ENCODE measurements around the gene LOXL1. TPM values are rescaled to one million over a fixed set of nuclear protein-coding genes. Genes with fewer than 3 reads are reported as not detected.

LOXL1 gene
- total RNA-seq, 3 donors from 2014 or later: 0.65 to 1.2 (median 0.81) TPM

DNA sequence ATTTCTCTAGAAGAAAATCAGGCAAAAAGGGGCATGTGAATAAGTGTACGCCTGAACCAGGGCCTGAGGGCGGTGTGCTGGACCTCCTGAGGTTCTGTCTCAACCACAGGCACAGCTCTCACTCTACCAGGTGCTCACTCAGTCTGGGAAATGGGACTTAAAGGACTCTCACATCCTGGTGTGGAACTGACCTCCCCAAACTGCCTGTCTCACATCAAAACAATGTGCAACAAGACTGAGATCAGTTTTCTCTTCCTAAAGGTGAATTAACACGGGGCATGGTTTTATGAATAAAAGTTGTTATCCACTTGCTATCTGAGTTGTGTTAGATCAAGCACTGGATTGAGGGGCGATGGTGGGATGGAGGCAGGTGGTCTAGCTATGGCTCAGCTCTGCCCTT, 61.0 kb downstream of the LOXL1 start:
- Mint-ChIP-seq H3K36me3 (ENCODE audit: insufficient read depth) (peaks cover 13% of the 10 kb centered on the region), H3K27me3 (ENCODE audit: low read depth) (no peaks in the 10 kb centered on the region), H3K9me3 (no peaks in the 10 kb centered on the region), H3K4me3 (no peak overlapping the region), H3K4me1 (ENCODE audit: low read depth) (peaks cover 27% of the 10 kb centered on the region)
- no peak for DNase-seq
- no peak for ATAC-seq

DNA sequence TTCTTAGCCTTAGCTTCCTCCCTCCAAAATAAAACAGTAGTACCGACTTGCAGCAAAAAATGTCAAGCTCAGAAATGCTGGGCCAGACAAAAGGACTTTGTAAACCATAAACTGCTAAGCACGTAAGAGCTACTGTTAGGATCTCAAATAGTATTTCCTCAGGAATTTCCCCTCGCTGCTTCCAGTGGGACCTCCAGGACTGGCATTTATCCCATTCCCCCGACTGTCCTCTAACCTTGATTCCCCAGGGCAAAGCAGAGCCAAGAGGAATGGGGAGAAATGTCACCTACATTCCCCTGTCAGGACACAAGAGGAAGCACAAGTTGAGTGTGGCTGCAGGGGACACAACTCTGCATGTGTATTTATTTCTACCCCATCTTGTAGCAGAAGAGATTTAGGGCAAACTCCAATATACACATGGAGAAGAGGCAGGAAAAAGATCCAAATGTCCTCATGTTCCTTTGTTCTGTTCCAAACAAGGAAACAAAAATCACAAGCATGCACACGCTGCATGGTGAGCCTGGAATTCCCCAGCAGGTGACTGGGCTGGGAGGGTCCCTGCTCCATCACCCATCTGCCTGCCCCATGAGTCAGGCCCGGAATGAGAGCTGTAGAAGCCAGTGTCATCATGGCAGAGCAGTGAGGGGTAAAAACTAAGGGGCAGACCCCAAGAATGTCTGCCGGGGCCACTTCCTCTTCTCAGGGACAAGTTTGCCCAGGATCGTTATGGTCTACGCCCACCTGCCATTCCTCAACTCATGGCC, 61.6 kb downstream of the LOXL1 start:
- no peak overlapping the region for H3K4me3 Mint-ChIP-seq
- no peaks in the 10 kb centered on the region for H3K27me3 Mint-ChIP-seq (ENCODE audit: low read depth)
- H3K36me3 Mint-ChIP-seq (ENCODE audit: insufficient read depth): peaks cover 13% of the 10 kb centered on the region
- H3K4me1 Mint-ChIP-seq (ENCODE audit: low read depth): peaks cover 27% of the 10 kb centered on the region
- H3K9me3 Mint-ChIP-seq: no peaks in the 10 kb centered on the region
- DNase-seq: no peak
- ATAC-seq: no peak

DNA sequence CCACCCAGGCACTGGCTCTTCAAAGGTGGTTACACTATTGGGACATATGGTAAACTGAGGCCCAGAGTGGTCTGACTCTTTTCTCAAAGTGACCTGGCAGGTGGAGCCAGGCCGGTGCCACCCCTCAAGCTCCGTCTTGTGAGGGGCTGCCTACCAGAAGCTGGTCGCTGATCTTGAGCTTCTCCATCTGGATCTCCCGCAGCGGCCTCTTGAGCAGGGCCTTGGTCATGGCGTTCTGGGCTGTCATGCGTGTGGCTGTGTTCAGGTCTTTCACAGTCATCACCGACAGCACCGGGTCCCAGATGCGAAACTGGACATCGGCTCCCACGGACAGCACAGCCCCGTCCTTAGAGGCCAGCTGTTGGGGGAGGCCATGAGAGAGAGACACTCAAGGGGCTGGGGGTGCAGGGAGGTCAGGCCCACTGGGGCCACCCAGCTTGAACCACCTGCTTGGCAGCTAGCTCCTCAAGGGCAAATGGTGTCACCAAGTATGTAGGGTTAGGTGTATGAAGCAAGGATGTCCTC, 62.2 kb downstream of the LOXL1 start:
- peaks cover 26% of the 10 kb centered on the region for H3K4me1 Mint-ChIP-seq (ENCODE audit: low read depth)
- peaks cover 13% of the 10 kb centered on the region for H3K36me3 Mint-ChIP-seq (ENCODE audit: insufficient read depth)
- no peak for ATAC-seq
- no peak overlapping the region for H3K4me3 Mint-ChIP-seq
- no peaks in the 10 kb centered on the region for H3K9me3 Mint-ChIP-seq
- DNase-seq: no peak
- no peaks in the 10 kb centered on the region for H3K27me3 Mint-ChIP-seq (ENCODE audit: low read depth)

DNA sequence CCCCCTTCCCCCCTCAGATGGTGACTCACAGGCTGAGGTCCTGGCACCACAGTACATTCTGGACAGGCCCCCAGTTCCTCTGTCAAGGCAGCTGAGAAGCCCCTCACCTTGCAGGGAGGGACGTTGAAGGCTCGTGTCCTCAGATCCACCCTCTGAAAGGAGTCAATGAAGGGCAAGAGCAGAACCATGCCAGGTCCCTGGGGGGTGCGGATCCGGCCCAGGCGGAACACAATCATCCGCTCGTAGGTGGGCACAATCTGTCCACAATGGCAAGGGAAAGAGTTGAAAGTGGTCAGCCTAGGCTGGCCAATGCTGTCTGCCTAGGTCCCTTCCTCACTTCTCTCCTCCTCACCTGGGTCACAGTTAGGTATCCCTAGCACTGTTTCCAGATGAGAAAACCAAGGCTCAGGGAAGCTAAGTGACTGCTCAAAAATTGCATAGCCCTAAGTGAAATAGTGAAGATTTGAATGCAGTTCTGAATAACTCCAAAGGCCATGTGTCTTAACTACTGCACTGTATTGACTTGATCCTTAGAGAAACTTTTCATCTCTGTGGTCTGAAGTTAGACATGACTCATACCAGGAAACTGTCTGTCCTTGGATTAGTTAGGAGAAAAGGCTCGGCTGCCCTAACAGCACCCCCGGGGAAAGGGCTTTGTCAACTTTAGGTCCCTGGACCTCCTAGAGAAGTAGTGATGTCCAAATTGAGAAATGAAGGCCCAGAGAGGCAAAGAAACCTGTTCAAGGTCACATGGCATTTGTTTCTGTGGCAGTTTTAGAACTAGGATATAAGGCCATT, 62.9 kb downstream of the LOXL1 start:
- ATAC-seq (no peak), DNase-seq (no peak)
- Mint-ChIP-seq H3K9me3 (no peaks in the 10 kb centered on the region), H3K36me3 (ENCODE audit: insufficient read depth) (peaks cover 11% of the 10 kb centered on the region), H3K4me3 (no peak overlapping the region), H3K27me3 (ENCODE audit: low read depth) (no peaks in the 10 kb centered on the region), H3K4me1 (ENCODE audit: low read depth) (peaks cover 30% of the 10 kb centered on the region)

DNA sequence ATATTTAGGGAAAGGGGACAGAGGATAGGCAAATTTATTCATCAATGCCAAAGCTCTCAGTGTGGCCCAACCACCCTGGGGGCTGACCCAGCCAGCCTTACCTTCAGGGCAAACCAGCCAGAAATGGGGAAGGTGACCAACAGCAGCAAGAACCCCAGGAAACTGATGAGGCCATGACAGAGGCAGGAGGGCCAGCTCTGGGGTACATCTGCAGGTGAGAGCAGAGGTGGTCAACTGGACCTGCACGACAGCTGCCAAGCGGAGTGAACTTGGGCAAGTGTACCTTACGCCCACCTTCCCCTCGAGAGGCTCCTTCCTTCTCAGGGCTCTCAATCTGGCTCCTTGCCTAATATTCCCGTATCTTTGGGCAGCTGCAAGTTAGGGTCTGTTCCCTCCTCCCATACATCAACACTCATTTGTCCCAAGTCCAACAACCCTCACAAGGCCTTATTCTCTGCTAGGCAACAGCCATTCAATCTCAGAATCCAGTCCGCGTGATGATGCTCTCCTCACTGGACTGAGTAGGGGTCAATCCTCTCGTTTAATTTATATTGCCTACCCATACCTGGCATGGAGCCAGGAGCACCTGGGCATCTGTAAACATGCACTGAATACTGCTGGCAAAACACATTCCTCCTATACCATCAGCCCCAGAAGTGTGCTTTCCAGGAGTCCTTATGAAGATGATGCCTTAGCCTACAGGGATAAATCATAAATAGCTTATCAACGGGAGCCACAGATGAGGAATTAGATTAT, 64.2 kb downstream of the LOXL1 start:
- Mint-ChIP-seq H3K4me1 (ENCODE audit: low read depth) (peaks cover 28% of the 10 kb centered on the region), H3K9me3 (no peaks in the 10 kb centered on the region), H3K4me3 (peak overlapping the region; percentile 27), H3K36me3 (ENCODE audit: insufficient read depth) (peaks cover 8% of the 10 kb centered on the region), H3K27me3 (ENCODE audit: low read depth) (no peaks in the 10 kb centered on the region)
- ATAC-seq: no peak
- no peak for DNase-seq

DNA sequence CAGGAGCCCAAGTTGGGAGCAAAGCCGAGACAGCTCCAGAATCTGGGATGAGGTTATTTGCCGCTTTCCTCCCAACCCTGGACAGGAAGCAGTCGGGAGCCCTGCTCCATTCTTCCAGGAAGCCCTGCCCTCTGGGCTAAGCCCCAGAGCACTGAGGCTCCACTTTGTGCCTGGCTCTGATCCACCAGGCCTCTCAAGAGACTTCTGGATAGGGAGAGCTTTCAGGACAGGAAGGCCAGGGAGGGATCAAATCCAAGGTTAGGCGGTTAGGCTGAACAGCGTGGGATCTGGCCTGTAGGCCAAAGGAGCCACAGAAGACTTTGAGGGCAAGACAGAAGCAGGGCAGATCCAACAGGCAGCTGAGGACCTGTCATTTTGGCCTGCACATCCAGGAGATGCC, 65.0 kb downstream of the LOXL1 start:
- DNase-seq: no peak
- ATAC-seq: no peak
- Mint-ChIP-seq H3K4me1 (ENCODE audit: low read depth) (peaks cover 31% of the 10 kb centered on the region), H3K27me3 (ENCODE audit: low read depth) (no peaks in the 10 kb centered on the region), H3K4me3 (peak overlapping the region; percentile 92), H3K9me3 (no peaks in the 10 kb centered on the region), H3K36me3 (ENCODE audit: insufficient read depth) (peaks cover 8% of the 10 kb centered on the region)

DNA sequence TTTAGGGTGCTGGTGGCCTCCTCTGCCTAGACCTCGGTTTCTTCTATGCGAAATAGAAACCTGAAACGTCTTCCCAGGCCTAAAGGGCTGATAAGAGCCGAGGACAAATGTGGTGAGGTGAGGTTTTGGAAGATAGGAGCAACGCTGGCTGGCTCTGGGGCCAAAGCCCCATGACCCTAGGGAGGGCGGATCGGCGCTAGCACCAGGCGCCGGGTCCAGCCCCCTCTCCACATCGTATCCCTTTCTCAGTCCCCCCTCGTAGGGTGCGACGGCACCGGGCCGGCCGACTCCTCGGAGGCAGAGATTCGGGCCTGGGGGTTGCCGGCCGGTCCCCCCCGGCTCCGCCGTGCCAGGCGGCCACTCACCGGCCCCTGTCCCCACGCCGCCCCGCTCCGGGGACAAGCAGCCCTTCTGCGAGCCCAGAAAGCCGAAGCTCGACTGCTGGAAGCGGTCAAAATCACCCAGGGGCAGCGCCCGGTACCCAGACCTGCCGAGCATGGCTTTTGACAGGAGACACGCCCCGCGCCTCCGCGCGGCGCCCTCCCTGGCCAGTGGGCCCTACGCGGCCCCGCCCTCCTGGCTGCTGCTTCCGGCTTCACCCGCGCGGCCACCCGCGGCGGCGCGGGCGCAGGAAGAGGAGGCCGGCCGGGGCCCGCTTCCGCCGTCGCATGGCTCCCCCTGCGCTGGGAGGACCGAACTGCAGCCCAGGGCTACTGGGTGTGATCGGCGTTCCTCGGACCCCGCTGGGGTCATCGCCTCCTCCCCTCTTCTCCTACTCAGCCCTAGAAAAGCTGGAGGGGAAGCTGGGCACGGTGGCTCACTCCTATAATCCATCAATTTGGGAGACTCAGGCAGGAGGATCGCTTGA, 65.7 kb downstream of the LOXL1 start, which contains the start of gene STOML1:
Gene STOML1, minus strand, starts transcription at position 570 of the 868 bp plus-strand sequence. Its CDS starts 72 bp downstream, at position 498.
- Mint-ChIP-seq H3K9me3 (no peaks in the 10 kb centered on the region), H3K27me3 (ENCODE audit: low read depth) (no peaks in the 10 kb centered on the region), H3K4me3 (peak within 1 kb of the TSS; percentile 92), H3K36me3 (ENCODE audit: insufficient read depth) (peaks cover 6% of the 10 kb centered on the region), H3K4me1 (ENCODE audit: low read depth) (peaks cover 37% of the 10 kb centered on the region)
- ATAC-seq: peak; percentile 87 to 89
- peak; percentile 90 for DNase-seq

DNA sequence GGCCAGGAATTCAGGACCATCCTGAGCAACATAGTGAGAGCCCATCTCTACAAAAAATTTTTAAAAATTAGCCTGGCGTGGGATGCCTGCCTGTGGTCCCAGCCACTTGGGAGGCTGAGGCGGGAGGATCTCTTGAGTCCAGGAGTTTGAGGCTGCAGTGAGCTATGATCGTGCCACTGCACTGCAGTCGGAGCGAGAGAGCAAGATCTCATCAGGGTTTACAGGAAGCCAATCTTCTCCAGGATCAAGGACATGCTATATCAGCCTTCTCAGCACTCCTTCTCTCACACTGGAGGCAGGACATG, 66.3 kb downstream of the LOXL1 start:
- Mint-ChIP-seq H3K9me3 (no peaks in the 10 kb centered on the region), H3K27me3 (ENCODE audit: low read depth) (no peaks in the 10 kb centered on the region), H3K36me3 (ENCODE audit: insufficient read depth) (peaks cover 3% of the 10 kb centered on the region), H3K4me1 (ENCODE audit: low read depth) (peaks cover 43% of the 10 kb centered on the region), H3K4me3 (peak overlapping the region; percentile 92)
- DNase-seq (no peak), ATAC-seq (no peak)

DNA sequence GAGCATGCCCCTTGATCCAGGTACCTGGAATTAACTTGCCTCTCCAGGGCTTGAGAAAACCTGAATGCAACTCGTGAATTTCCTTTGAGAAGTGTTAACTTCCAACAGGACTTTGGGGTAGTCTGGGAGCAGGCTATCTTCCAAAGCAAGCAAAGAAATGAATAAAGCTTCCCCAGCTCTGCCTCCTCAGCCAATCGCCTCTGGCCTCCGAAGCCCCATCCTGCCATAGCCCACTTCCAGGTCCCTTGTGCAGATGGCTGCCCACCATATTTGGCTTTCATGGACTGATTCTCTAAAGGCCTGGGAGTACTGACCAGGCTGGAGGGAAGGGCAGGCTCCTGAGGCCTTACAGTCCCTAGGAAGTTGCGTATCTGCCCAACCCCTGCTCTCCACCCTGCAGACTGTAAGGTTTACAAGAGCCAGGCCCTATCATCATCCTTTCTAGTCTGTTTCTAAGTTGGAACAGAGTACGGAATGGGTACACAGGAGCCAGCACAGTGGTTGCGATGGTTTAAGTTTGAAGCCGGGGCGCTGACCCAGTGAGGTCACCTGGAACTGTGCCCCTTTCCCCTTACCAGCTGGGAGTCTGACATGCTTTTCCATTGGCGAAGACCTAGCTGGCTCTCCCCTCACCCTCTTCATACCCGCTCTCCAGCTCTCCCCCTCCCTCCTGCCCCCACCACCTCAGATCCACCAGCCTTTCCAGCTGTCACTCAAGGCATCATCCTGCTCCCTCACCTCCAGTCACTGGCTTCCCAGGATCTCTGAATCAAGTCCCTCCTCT, 67.1 kb downstream of the LOXL1 start:
- DNase-seq: no peak
- ATAC-seq: no peak
- Mint-ChIP-seq H3K36me3 (ENCODE audit: insufficient read depth) (peaks cover 9% of the 10 kb centered on the region), H3K9me3 (no peaks in the 10 kb centered on the region), H3K4me1 (ENCODE audit: low read depth) (peaks cover 51% of the 10 kb centered on the region), H3K4me3 (peak overlapping the region; percentile 92), H3K27me3 (ENCODE audit: low read depth) (no peaks in the 10 kb centered on the region)

DNA sequence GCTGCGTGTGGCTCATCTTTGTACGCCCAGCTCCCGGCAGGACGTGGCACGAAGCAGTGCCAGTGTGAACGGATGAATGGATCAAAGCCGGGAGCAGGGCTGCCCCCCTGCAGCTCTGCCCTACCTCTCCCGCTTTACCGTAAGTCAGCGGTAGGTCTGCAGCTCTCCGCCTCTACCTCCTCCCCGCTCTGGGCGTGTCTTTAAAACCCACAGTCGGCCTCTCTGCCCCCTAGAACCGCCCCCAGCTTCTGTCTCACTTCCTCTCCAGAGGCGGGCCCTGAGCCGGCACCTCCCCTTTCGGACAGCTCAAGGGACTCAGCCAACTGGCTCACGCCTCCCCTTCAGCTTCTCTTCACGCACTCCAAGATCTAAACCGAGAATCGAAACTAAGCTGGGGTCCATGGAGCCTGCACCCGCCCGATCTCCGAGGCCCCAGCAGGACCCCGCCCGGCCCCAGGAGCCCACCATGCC, 68.2 kb downstream of the LOXL1 start, which contains the start of gene PML:
Gene PML, plus strand, starts transcription at position 304 of the 471 bp plus-strand sequence. Its CDS starts 97 bp downstream, at position 401.
- DNase-seq (peak; percentile 87), ATAC-seq (peak; percentile 83 to 84)
- H3K4me3 Mint-ChIP-seq: peak within 1 kb of the TSS; percentile 92
- H3K36me3 Mint-ChIP-seq (ENCODE audit: insufficient read depth): peaks cover 10% of the 10 kb centered on the region
- H3K9me3 Mint-ChIP-seq: no peaks in the 10 kb centered on the region
- no peaks in the 10 kb centered on the region for H3K27me3 Mint-ChIP-seq (ENCODE audit: low read depth)
- peaks cover 61% of the 10 kb centered on the region for H3K4me1 Mint-ChIP-seq (ENCODE audit: low read depth)

DNA sequence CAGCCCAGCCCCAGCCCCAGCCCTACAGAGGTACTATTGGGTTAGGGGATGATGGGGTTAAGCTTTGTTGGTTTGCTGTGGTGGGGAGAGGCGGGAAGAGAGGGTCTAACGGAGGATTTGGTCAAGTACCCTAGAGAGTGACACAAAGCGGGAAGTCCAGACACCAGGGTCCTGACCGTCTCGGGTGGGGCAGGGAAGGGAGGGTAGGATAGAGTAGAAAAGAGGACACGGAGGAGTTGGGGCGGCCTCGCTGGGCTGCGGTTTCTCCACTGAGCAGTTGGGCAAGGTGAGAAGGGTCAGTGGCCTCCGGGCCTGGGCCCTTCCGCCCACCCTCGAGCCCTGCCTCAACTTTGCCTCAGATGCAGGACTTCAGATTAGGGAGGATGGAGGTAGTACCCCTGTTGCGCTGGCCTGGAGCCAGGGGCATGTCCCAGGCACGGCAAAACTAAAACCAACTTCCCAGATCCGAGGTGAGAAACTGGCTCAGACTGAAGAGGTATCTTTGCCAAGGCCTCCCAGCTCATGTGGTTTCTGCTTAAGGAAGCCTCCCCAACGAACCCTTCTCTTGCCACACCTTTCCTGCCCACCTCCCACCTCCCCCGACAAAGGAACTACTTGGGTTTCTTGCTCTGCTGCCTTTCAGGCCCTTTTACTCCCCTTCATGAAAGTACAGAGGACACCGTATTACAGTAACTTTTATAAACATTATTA, 68.8 kb downstream of the LOXL1 start:
- DNase-seq (no peak), ATAC-seq (peak in 1 of 2 donors; percentile 1)
- H3K4me1 Mint-ChIP-seq (ENCODE audit: low read depth): peaks cover 62% of the 10 kb centered on the region
- H3K27me3 Mint-ChIP-seq (ENCODE audit: low read depth): no peaks in the 10 kb centered on the region
- no peaks in the 10 kb centered on the region for H3K9me3 Mint-ChIP-seq
- peaks cover 10% of the 10 kb centered on the region for H3K36me3 Mint-ChIP-seq (ENCODE audit: insufficient read depth)
- H3K4me3 Mint-ChIP-seq: peak overlapping the region; percentile 92

DNA sequence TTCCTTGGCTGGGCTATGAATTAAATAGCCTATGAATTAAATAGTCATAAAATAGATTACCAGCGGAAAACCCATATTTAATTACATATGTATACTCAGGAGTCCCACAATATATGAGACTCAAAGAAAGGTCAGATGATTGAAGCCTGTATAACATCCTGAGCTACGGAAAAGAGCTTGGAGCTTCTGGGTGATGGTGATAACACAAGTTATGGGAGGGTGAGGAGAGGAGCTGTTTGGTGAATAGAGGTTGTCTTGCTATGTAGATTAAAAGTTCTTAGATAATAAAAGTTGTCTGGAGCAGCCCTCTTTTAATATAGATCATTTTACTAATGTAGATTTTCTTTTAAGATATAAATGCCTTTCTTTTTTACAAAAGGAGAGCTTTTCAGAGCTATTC, 70.0 kb downstream of the LOXL1 start:
- ATAC-seq: no peak
- Mint-ChIP-seq H3K27me3 (ENCODE audit: low read depth) (no peaks in the 10 kb centered on the region), H3K4me3 (peak overlapping the region; percentile 92), H3K36me3 (ENCODE audit: insufficient read depth) (peaks cover 13% of the 10 kb centered on the region), H3K4me1 (ENCODE audit: low read depth) (peaks cover 64% of the 10 kb centered on the region), H3K9me3 (no peaks in the 10 kb centered on the region)
- no peak for DNase-seq

Data from activated T-cell treated with anti-CD3 and anti-CD28 coated beads, Interleukin-2, amount 50 U/mL, for 4 hours (primary cell).